ENCODE measurements around the gene SPATS2L. TPM values are rescaled to one million over a fixed set of nuclear protein-coding genes. Genes with fewer than 3 reads are reported as not detected.

SPATS2L gene
- total RNA-seq (2022; extraction: Qiagen RNA extraction): 119 to 141 TPM (median 132 TPM) in 5 replicates

GRCh38 chr2:200306196-200306930 is at the start of gene SPATS2L:
Gene SPATS2L (plus strand): TSS chr2:200306693. CDS start chr2:200389245, 82,552 bp downstream.

GRCh38 chr2:200509612-200510433 is 203.3 kb downstream of the SPATS2L start, which contains the start of gene KCTD18:
Gene KCTD18 (minus strand): TSS chr2:200510068. CDS start chr2:200507016, 3,052 bp downstream.

GRCh38 chr2:200525882-200526651 is 219.6 kb downstream of the SPATS2L start, which contains the start of gene SGO2:
Gene SGO2 (plus strand): TSS chr2:200526207. CDS start chr2:200532976, 6,769 bp downstream.

Other genes with a start within 250 kb of the SPATS2L start
- 9.5 to 13.0 TPM (median 11.5 TPM) in 5 replicates for gene KCTD18, start 203.4 kb downstream of the SPATS2L start, total RNA-seq (2022; extraction: Qiagen RNA extraction)
- 11.1 to 16.8 TPM (median 14.6 TPM) in 5 replicates for gene SGO2, start 219.5 kb downstream of the SPATS2L start, total RNA-seq (2022; extraction: Qiagen RNA extraction)

Data from A549 treated with dexamethasone at 1 μM for 4 hours (cell line).